CD4-positive, alpha-beta T cell treated with Interleukin-15 for 4 hours (primary cell): Measurements from ENCODE around the gene ACAD9.

ENCODE experiments used
- DNase-seq: peaks from one replicate; pipeline ENCODE4 v3.0.0-alpha.2; 2020; ENCODE audit warnings: low spot score

ACAD9 gene

DNA sequence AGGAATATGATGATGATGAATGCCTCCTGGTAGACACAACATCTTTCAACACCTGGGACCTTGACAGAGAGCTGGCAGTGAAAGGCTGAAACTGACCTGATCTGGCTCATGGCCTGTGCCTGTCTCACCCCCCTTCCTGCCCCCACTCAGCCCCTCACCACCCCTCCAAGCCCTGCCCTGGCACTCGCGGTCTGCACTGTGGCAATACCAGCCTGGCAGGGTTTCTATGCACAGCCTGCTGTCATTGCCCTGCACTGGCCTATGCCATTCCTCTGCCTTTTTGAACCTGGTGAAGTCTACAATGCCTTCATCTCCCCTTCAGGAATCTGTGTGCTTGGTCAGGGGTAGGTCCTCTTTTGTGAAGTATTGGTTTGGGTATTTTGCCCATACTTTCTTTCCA lies 56.5 kb downstream of the ACAD9 start:
- no peak for DNase-seq

DNA sequence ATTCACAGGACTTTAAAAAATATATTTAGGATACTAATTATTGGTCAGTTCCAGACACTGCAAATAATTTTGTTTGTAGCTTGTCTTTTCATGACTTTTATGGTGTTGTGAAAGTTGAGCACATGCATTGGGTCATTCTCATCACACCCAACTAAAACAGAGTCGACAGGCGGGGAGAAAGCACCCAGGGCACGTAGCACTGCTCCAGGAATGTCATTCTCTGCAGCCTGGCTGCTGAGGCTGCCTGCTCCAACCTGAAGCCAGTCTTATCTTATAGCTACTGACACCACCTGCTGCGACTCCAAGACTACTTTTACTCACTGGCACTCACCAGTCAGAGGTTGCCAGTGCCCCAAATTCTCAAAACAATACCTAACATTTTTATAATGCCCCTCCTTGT lies 56.9 kb downstream of the ACAD9 start:
- DNase-seq: no peak

GRCh38 chr3:128940252-128940651 lies 60.8 kb downstream of the ACAD9 start:
- no peak for DNase-seq

GRCh38 chr3:128942161-128942952 lies 62.9 kb downstream of the ACAD9 start:
- no peak for DNase-seq

GRCh38 chr3:128945041-128945877 lies 65.8 kb downstream of the ACAD9 start:
- no peak for DNase-seq

DNA sequence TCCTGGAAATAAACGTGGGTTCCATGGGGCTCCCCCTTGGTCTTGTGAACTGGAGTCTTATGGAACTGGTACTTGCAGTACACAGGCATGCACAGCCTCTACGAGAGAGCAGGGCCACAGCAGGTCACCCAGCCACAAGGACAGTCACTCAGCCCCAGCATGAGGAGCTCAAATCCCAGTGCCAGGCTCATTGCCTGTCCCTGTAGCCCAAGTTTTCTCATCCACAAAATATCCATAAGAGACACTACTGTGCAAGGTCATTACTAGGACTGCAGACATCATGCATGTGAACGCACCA lies 66.4 kb downstream of the ACAD9 start:
- DNase-seq: no peak

DNA sequence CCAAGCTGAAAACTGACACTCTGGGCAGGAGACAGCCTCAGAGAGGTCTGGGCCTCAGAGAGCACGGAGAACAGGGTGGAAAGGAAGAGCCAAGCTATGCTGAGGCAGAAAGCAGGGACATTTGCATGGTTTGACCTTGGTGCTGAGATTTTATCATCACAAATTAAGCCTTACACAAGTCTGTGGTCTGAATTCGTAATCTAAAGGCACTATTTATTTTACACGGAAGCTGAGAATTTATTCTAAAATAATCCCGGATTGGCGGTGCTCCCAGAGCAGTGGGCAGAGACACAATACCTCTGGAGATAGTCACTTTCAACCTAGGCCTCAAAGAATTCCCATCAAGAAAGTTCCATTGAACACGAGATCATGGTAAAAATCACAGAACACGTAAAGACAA lies 67.0 kb downstream of the ACAD9 start:
- DNase-seq: no peak

DNA sequence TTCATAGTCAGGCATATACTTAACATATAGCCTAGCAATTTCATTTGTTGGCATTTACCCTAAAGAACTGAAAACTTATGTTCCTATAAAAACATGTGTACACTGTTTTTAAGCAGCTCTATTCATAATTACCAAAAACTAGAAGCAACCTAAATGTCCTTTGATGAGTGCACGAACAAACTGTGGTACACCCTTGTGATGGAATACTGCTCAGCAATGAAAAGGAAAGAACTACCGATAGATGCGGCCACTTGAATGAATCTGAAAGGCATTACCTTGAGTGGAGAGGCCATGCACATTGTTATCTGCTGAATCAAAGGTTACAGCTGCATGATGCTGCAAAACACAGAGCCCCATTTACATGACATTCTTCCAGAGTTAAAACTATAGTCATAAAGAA lies 69.7 kb downstream of the ACAD9 start:
- no peak for DNase-seq

GRCh38 chr3:128950223-128950938 lies 71.0 kb downstream of the ACAD9 start:
- DNase-seq: no peak

DNA sequence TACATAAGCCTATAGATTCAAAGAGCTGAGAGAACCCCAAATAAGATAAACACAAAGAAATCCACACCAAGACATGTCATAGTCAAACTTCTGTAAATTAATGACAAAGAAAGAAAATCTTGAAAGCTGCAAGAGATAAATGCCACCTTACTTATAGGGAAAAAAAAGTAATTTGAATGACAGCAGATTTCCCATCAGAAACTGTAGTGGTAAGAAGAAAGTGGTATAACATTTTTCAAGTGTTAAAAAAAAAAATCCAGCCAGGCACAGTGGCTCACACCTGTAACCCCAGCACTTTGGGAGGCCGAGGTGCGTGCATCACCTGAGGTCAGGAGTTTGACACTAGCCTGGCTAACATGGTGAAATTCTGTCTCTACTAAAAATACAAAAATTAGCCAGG lies 77.0 kb downstream of the ACAD9 start:
- DNase-seq: no peak
